Stimulated activated CD4-positive, alpha-beta T cell treated with anti-CD3 and anti-CD28 coated beads, Interleukin-12 subunit alpha, Interleukin-12 subunit beta, amount 100 ng/mL, for 4 hours (primary cell): Measurements from ENCODE around the gene HLA-DMB.

ENCODE experiments used
- DNase-seq: peaks from one replicate; pipeline ENCODE4 v3.0.0-alpha.2; 2020

HLA-DMB gene

GRCh38 chr6:32971581-32972352, 30.9 kb upstream of the HLA-DMB start:
- peak; percentile 99 for DNase-seq

DNA sequence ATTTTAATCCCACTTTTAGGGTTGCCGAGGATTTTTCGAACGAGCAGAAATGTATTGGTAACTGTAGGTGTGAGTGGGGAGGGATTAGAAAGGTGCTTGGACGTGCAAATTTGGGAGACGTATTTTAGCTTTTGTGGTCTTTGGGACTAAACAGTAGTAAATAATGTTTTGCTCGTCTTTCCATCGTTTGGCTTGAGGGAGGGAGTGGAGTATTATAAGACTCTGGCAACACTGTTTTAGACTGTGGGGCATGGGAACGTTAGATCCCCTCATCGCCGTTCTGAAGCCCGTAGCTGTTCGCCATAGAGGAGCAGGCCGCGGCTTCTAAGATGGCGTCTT, 30.4 kb upstream of the HLA-DMB start:
- no peak for DNase-seq

GRCh38 chr6:32970413-32971241, 29.8 kb upstream of the HLA-DMB start:
- DNase-seq = peak; percentile 78

DNA sequence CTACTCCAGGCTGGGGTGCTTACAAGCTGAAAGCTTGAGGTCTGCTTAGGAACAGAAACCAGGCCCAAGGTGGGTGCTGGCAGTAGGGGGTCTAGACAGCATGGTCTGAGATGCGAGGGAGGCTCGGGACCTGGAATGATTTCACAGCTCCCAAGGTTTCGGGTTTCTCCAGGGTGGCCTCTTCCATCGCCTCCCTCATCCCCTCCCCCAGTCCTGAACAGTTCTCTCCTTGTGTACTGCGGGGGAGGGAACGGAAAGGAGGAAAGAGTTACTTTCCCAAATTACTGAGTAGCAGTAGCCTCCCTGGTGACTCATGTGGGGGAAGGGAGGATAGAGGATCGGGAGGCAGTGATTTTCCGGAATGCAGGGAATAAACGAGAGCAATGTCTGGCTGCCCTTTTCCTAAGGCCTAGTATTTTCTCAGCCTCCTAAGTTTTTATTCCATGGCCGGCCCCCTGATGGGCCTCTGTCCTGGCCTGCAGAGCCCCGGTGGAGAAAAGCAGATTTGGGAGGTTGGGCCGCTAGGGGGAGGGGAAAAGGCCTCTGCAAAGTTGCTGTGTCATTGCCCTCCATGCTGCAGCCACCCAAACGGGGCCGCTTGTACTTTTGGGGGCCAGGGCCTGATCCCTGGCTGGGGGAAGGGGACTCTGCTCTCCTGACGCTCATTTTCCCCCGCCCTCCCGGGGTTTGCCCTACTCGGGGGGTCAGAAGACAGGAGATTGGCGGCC, 29.0 kb upstream of the HLA-DMB start:
- peak; percentile 70 for DNase-seq

DNA sequence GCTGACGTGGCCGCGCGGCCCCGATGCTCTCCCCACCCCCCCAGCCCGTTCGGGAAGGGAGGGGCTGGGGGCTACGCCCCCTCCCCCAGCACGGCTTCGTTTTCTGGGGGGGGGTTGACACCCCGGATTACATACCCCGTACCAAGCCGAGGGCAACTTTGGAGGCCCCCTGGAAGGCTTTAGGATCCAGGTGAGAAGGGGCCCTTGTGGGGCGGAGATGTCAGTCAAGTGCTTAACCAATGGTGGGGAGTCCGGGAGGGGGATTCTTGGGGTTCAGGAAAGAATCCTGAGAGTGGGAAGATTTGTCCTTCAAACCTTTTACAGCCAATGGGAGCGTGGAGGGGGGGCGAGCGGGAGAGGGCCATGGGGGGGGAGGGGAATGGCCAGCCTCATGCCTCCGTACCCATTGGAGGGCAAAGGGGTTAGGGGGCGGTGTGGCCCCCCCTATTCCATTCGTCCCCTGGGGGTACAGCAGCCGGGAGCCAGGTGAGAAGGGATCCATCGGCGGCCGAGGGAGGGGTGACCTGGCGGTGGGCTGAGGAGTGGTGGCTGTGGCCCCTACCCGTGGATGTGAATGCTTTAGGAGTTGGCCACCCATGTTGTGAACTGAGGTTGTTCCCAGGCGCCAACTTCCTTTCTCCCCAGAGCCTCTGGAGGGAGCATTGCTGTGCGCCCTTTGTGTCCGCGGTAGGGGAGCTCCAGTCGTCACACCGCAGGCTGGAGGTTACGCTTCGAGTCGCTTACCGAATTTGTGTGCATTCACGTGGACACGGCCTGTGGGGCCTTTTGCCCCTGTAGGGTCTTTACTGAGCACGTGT, 28.2 kb upstream of the HLA-DMB start:
- peak; percentile 75 for DNase-seq

GRCh38 chr6:32968093-32968866, 27.5 kb upstream of the HLA-DMB start, which contains the start of gene BRD2:
Gene BRD2 (plus strand): TSS chr6:32968594. CDS start chr6:32972899, 4,305 bp downstream.
- DNase-seq = peak; percentile 93

DNA sequence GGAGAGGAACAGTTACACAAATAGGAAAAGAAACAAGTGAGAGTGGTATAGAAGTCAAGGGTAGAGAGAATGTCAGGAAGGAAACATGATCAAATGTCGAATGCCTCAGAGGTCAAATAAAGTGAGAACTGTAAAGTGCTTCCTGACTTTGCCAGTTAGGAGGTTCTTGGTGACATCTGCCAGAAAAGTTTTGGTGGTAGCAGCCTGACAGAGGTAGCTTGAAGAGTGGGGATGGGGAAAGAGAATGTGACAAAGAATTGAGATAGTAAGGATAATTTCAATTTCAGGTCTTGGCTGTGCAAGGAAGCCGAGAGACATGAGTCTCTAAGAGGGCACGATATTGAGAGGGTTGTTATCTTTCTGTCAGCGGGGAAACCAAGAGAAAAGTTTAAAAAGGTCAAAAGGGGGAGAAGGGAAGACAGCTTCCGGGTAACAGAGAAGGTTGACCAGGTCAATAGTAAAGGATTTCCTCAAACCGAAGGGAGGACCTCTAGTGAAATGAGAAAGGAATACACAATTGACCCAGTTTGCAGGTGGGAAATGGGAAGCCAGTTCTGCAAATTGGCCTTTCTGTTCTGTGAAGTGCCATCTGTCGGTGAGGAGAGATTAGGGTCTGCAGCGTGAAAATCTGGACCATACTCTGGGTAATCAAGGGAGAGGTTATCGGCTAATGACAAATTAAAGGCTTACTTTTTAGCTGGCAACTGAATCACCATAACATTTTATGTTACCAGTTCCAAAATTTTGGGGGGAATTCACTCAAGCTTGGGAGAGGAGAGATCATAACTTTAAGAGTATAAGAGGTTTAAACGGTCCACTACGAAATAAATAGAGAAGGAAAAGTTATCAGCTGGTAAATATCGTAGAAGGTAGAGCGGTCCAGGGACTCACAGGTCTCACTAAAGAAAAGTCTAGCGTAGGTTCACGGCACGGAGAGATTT, 26.6 kb upstream of the HLA-DMB start:
- no peak for DNase-seq

GRCh38 chr6:32964776-32965175, 23.9 kb upstream of the HLA-DMB start:
- no peak for DNase-seq

DNA sequence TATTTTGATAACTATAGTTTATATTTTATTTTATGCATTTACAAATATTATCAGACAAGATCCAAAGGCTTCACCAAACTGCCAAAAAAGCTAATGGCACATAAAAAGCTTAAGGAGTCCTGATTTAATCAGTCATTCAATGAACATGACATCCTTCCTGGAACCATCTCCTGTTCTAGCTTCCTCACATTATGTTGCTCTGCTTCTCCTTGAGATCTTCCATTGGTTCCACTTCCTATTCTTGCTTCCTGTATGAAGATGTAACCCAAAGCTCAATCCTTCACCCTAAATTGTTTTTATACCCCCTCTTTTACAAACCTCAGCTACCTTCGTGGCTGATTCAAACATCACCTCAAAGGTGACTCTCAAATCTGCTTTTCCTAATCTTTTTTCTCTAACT, 23.0 kb upstream of the HLA-DMB start:
- DNase-seq = no peak

DNA sequence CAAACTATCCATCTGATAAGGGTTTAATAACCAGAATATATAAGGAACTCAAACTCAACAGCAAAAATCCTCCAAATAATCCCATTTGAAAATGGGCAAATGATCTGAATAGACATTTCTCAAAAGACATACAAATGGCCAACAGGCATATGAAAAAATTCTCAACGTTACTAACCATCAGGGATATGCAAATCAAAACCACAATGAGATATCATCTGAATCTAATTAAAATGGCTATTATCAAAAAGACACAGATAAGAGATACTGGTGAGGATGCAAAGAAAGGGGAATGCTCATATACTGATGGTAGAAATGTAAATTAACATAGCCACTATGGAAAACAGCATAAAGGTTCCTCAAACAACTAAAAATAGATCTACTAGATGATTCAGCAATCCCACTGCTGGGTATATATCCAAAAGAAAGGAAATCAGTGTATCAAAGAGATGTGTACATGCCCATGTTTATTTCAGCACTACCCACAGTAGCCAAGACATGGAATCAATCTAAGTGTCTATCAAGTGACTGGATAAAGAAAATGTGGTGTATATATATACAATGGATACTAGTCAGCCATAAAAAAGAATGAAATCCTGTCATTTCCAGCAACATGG, 21.5 kb upstream of the HLA-DMB start:
- no peak for DNase-seq

GRCh38 chr6:32960563-32960962, 19.7 kb upstream of the HLA-DMB start:
- no peak for DNase-seq

GRCh38 chr6:32956176-32956575, 15.3 kb upstream of the HLA-DMB start:
- DNase-seq = no peak

DNA sequence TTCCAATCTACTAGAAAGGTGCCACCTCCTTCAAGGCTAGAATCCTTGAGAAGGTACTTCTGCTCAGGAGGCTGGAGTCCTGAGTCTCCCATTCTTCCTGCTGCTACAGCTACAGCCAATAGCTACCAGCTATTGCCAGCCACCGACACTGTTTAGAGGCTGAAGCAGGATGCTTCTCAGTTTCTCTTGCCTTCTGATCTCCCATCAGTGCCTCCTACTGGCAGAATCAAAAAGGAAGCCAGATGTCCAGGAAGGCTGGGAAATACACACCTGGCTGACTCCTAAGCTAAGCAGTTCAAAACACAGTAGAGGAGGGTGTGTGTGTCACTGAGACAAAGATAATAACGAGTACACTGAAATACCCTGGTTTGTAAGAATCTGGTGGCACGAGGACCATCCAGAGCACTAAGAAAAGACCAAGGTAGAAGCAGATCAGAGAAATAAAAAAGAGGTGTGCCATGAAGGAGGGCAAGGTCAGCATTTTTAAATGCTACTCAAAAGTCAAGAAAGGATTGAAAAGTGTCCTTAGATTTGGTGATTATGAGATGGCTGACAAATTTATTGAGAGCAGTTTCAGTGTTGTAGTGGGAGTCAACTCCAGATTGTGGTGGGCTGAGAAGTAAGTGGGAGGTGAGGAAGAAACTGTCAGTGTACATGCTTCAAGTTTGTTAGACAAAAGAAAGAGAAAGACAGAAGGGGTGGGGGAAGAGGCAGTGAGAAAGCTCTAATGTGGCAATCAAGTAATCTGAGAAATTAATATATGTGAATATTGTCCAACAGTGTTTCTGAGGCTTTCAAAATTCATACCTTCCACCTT, 14.4 kb upstream of the HLA-DMB start:
- DNase-seq = no peak

DNA sequence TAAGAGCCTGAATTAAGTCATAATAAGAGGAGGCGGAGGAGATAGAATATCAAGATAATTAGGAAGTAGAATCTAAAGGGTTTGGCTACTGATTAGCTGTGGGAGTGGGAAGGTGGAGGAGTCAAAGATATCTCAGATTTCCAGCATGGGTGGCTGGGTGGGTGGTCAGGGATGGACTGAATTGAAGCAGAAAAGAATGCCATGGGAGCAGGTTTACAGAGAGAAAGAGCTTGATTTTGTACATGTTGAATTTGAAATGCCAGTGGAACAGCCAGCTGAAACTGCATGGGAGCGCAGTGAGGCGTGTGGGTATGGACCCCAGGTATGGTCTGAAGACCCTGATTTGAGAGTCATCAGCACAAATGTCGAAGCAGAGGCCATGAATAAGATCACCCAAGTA, 13.4 kb upstream of the HLA-DMB start:
- no peak for DNase-seq

- no peak for DNase-seq
Observed at GRCh38 chr6:32953775-32954174, 12.9 kb upstream of the HLA-DMB start.

DNA sequence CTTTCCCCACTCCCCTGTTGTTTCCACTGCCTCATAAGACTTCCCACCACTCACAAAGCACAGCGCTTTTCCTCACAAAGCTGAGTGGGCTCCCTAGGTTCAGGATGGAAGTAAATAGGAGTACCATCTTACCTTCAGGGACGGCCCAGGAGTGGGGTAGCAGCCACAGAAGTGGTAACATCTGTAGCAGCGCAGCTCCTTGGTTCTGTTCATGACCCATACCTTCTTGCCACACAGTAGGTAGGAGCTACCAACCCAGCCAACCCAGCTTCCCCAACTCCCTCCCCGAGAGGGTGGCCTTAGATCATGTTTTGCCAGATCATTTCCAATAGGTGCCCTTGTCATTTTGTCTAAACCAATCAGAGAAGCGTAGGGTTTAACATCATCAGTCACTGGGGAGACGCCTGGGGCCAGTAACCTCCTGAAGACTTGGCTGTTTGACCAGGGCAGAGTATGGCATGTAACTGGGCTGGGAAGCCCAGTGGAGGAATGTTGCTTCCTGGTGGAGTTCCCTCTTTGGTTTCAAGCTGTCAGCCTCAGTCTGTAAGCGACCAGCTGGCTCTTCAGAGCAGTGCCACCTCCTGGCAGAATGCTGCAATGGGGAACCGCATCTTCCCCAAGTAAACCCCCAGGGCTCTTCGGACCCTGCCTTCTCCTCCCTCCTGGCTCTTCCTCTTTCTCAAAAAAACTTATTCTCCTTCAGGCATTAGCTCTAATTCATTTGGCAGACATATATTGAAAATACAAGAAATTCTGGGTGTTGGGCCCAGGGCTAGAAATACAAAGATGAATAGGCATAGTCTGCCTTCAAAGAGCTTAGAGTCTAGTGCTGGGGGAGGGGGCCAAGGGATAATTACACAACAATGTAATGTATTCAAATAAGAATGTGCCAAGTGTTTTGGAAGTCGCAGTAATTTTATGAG, 12.2 kb upstream of the HLA-DMB start, which contains the start of gene HLA-DMA:
Gene HLA-DMA, minus strand, starts transcription at position 281 of the 923 bp plus-strand sequence. Its CDS starts 61 bp downstream, at position 220.
- DNase-seq = peak; percentile 49

DNA sequence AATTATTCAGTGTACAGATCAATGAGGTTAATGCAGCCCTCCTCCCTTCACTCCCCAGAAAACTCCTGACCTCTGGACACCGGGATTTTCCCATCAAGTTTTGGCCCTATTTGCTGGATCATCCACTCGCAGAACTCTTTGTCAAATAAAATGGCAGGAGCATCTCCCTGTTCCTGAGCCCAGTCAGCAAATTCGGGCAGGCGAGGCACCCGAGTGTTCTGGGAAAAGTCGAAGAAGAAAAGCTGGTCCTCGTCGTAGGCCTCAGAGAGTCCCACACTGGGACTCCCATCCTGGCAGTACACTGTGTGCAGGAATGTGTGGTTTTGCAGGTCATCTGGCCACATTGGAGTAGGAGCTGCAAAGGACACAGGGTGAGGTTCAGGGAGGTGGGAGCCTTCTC, 9.6 kb upstream of the HLA-DMB start:
- no peak for DNase-seq

DNA sequence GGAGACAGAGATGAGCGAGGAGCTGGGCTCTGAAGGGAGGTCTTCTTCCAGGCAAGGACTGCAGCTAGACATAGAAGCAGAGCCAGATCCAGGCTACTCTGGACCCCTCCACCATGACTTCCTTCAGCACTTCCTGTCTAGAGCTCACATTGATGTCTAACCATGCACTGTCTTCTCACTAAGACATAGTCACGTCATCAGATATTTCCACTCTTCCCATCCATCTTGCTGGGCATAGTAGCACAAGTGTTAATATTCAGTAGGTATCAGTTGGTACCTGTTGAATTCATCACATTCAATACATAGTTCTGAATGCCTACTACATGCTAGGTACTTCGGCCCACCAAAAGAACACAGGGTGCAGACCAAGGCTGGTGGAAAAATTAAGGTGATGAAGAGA, 9.2 kb upstream of the HLA-DMB start:
- DNase-seq = no peak
